HEK293 (cell line): ENCODE data around the gene CLDN16.

Experiments used
- ZNF155 ChIP-seq: fragments of 450-650 bp; formaldehyde crosslinking; IDR thresholded peaks from 2 replicates; pipeline ENCODE4 v1.5.1; 2016; ENCODE audit warnings: missing biosample characterization, missing genetic modification characterization
- ZNF530 ChIP-seq: fragments of 450-650 bp; formaldehyde crosslinking; IDR thresholded peaks from 2 replicates; pipeline ENCODE4 v1.5.1; 2016; ENCODE audit warnings: low read depth, missing biosample characterization, missing genetic modification characterization

DNA sequence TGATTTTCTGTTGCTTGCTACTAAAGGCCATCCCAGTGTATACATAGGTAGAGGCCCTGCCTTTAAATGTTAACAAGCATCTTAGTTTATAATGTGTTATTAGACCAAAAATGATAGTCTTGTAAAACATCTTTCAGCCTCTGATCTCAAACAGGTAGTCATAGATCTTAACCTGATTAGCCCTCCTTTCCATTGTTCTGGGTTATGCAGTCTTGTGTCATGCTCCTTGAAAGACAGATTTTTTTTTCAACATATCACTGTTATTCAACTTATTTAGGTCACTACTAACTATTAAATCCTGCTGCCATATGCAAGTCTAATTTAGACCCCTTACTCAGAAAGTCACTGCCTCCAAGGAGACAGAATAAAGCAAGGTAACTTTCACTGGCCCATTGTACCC, 19.1 kb upstream of the CLDN16 start:
- TF ChIP-seq ZNF530 (tag by site-specific recombination) (no peak), ZNF155 (tag by site-specific recombination) (no peak)
